Ascending aorta (tissue), 2 donors: Measurements from ENCODE around the gene TBX3. TPM values are rescaled to one million over a fixed set of nuclear protein-coding genes. Genes with fewer than 3 reads are reported as not detected.

Source experiments
- DNase-seq, 2 donors: peaks; one replicate each; pipeline ENCODE4 v3.0.0-alpha.2; 2019; ENCODE audit warnings: low spot score in 2 of 2
- H3K27ac ChIP-seq, 2 donors: fragments of 200-600 bp; sonication (generic); one replicate each; pipeline ENCODE4 v1.5.1; 2016 to 2017; ENCODE audit warnings: mild to moderate bottlenecking in 1 of 2
- H3K27me3 ChIP-seq: fragments of 200-600 bp; sonication (generic); one replicate; pipeline ENCODE4 v1.5.1; 2017
- H3K36me3 ChIP-seq, 2 donors: fragments of 200-600 bp; sonication (generic); one replicate each; pipeline ENCODE4 v1.5.1; 2016
- H3K4me1 ChIP-seq, 2 donors: fragments of 200-600 bp; sonication (generic); one replicate each; pipeline ENCODE4 v1.5.1; 2016 to 2017; ENCODE audit warnings: mild to moderate bottlenecking in 1 of 2
- H3K4me3 ChIP-seq, 2 donors: fragments of 200-600 bp; sonication (generic); one replicate each; pipeline ENCODE4 v1.5.1; 2016 to 2017; ENCODE audit warnings: mild to moderate bottlenecking in 1 of 2
- H3K9me3 ChIP-seq, 2 donors: fragments of 200-600 bp; sonication (generic); one replicate each; pipeline ENCODE4 v1.5.1; 2016
- CTCF ChIP-seq, 3 experiments: fragments of 200-600 bp in 2 of 3; fragments of 450-650 bp in 1 of 3; sonication (generic) in 2 of 3; IDR thresholded peaks; one replicate each; pipeline ENCODE4 v1.5.1; 2016 to 2019; ENCODE audit warnings: antibody characterized with exemption in 3 of 3, mild to moderate bottlenecking in 1 of 3, moderate library complexity in 1 of 3
- intact Hi-C: fragments of 100-400 bp; cut with DNase I; formaldehyde crosslinking; loops from one replicate; pipeline ENCODE4 v1.15.1; 2023
- total RNA-seq: library from RNA; depleted of rRNA; stranded (reverse); fragments of >200 nt; gene quantifications from one replicate; pipeline ENCODE4 v1.1.0, GENCODE V29; 2016

Gene TBX3
- total RNA-seq, 1 donor from 2014 or later, result 20.0 TPM

DNA sequence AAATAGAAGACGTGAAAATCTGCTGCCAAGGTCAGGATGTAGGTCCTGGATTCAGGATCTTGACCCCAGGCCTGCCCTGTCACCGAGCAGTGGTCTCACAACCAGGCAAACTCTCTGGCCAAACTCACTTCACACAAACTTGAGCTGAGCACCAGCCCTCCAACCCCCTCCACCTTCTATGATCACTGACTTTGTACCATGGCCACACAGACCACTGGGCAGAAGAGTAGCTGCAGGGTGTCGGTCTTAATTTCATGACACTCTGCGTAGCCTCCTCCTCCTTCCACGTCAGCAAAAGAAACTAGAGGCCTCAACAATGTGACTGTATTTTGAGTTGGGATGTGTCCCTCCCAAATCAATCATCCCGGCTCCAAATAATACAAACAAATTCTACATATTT is 7.2 kb upstream of the TBX3 start:
- H3K27ac ChIP-seq, result no peak overlapping the region
- intact Hi-C loops, result no loop called here
- peak overlapping the region in 1 of 2 donors; percentile 42 for H3K4me3 ChIP-seq
- peaks cover 0 to 2% of the 10 kb centered on the region in 2 donors for H3K4me1 ChIP-seq
- no peaks in the 10 kb centered on the region for H3K36me3 ChIP-seq
- no peaks in the 10 kb centered on the region for H3K9me3 ChIP-seq
- no peak for DNase-seq
- TF ChIP-seq CTCF (IDR thresholded peaks at IDR 0.05), result no peak
- H3K27me3 ChIP-seq, result peaks cover 12% of the 10 kb centered on the region

DNA sequence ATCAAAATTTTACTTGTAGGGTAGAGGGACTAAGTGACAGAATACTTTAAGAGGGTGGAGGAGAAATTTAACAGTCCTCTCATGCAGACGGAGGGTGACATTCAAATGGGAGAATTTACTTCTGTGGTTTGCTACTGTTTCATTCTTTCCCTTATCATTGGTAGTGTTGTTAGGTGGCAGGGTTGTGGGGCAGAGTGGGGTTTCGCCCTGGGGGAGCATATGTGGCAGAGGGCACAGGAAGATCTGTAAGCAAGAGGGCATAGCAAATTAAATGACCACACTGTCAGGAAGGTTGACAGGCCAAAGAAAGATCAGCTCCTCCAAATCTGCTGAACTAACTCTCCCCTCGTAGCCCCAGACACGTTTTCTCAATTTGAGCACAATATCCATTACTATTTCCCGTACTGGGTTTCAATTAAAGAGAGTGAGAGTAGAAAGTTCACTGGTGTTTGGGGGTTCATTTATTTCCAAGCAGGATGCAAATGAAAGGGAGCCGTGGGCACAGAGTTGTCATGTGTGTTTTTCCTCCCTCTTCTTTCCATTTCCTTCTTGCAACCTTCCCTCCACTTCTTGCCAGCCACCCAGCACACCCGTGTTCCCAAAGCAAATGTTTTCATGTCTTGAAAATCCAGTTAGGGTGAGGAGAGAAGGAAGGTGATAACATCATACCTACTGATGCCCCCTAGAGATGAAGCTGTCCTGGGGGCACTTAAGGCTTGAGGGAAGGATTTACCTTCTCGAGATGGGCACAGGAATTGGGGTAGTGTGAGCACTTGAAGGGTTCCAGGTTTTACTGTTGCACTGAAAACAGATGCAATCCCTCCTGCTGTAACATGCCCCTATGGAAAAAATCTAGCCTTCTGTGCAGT is 6.5 kb upstream of the TBX3 start:
- no peak overlapping the region for H3K4me3 ChIP-seq
- no peaks in the 10 kb centered on the region for H3K9me3 ChIP-seq
- intact Hi-C loops, result no loop called here
- no peak for TF ChIP-seq CTCF (IDR thresholded peaks at IDR 0.05)
- no peak overlapping the region for H3K27ac ChIP-seq
- peaks cover 0 to 4% of the 10 kb centered on the region in 2 donors for H3K4me1 ChIP-seq
- H3K36me3 ChIP-seq, result no peaks in the 10 kb centered on the region
- DNase-seq, result no peak
- peaks cover 10% of the 10 kb centered on the region for H3K27me3 ChIP-seq

DNA sequence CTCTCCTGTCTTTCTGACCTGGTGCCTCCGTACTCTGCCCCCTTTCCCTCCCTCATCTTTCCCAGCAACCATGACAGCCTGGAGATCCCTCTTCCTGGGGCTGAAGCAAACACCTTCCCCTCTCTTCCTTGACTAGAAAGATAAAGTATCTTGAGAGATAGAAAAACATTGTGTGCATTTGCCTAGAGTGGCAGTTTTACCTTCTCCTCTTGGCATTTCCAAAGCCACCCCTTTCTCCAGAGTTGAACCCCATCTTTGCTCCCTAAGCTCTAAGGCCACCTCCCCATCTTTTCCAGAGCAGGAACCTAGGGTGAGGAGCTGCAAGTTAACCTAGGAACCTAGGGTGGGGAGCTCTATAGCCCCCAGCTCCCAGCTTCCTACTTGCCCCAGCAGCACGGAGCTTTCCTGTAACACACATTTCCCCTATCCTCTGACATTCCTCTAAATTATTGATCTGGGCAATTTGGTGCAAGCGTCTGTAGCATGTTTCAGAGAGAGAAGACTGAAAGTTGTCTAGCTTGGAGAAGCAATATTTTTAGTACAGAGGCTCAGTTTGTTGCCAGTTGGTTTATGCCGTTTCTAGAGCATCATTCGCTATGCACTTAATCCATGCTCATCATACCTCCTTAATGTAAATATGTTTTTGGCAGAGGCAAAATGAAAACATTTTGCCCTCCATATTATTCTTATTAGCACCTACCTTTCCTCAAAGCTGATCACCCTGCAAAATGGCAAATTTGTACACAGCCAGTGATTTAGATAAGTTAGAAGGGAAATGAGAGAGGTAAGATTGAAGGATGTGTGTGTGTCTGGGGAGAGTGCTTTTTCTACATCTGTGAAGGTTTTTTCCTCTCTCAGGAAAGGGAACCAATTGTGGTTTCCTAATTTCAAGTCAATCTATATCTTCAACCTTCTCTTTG is 5.4 kb upstream of the TBX3 start:
- Histone ChIP-seq H3K9me3 (no peaks in the 10 kb centered on the region), H3K27me3 (peaks cover 9% of the 10 kb centered on the region), H3K4me3 (no peak overlapping the region), H3K27ac (no peak overlapping the region), H3K36me3 (no peaks in the 10 kb centered on the region), H3K4me1 (peaks cover 7 to 11% of the 10 kb centered on the region in 2 donors)
- intact Hi-C loops, result loop anchor here (10.0 kb wide), 2 partner anchors 665 to 965 kb away; no protein-coding TSS in a partner anchor
- TF ChIP-seq CTCF (IDR thresholded peaks at IDR 0.05), result no peak
- DNase-seq, result no peak

GRCh38 chr12:114688256-114688845 is 4.4 kb upstream of the TBX3 start:
- no peak overlapping the region for H3K27ac ChIP-seq
- peaks cover 7 to 11% of the 10 kb centered on the region in 2 donors for H3K4me1 ChIP-seq
- TF ChIP-seq CTCF (IDR thresholded peaks at IDR 0.05), result no peak
- H3K27me3 ChIP-seq, result peaks cover 9% of the 10 kb centered on the region
- intact Hi-C loops, result loop anchor here (10.0 kb wide), 2 partner anchors 666 to 966 kb away; no protein-coding TSS in a partner anchor
- no peak overlapping the region for H3K4me3 ChIP-seq
- no peaks in the 10 kb centered on the region for H3K36me3 ChIP-seq
- no peak for DNase-seq
- no peaks in the 10 kb centered on the region for H3K9me3 ChIP-seq

DNA sequence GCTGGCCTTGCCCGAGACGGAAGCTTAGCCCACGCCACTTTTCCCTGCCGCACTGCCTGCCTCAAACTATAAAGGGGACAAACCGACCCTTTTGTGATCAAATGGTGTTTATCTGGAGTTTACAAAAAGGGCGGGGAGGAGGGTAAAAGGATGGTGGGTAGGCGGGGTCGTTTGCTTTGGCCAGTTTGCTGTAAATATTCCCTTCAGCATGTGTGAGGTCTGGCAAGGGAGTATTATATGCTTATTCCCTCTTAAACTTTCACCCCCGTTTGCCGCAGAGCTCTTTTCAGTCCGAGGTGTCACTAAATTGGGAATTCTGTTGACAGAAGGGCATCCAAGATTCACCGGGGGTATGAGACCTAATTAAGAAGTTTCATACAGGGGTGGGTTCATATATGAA is 3.8 kb upstream of the TBX3 start:
- Histone ChIP-seq H3K27me3 (peaks cover 9% of the 10 kb centered on the region), H3K27ac (no peak overlapping the region), H3K4me3 (no peak overlapping the region), H3K4me1 (peaks cover 7 to 9% of the 10 kb centered on the region in 2 donors), H3K36me3 (no peaks in the 10 kb centered on the region), H3K9me3 (no peaks in the 10 kb centered on the region)
- intact Hi-C loops, result loop anchor here (10.0 kb wide), 2 partner anchors 667 to 967 kb away; no protein-coding TSS in a partner anchor
- no peak for DNase-seq
- TF ChIP-seq CTCF (IDR thresholded peaks at IDR 0.05), result no peak
